ENCODE measurements around the gene RNH1. TPM values are rescaled to one million over a fixed set of nuclear protein-coding genes. Genes with fewer than 3 reads are reported as not detected.

RNH1 gene
- total RNA-seq, 1 experiment from 2014 or later = 288 TPM

DNA sequence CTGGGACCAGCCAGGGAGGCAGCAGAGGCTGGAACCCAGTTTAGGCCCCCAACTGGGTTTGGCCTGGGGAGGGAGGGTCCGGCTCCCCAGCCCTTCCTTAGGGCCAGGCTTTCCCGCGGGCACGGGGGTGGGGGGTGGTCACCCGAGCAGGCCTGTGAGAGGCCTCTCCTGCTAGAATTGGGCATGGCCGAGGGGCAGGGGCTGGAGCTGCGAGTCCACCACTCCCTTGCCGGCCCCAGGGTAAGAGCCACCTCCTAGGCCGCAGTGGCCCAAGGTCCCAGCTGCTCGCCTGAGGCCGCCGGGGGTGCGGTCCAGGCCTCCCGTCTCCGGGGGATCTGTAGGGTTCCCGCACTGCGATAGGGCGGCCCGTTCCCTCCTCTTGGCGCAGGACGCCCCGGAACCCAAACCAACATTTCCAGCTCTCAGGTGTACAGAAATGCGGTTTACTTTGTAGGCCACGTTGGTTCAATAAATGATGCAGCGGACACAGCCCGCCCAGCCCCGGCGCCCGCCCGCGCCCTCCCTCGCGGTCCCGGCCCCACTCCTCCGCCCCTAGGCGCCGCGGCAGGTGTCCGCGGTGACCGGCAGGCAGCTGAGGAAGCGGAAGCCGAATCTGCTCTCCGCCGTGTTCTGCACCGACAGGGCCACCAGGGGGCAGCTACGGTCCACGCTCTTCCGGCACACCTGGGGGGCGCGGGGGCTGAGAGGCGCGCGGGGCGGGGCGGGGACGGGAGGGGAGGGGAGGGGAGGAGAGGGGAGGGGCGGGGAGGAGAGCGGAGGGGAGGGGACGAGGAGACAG lies 47.6 kb upstream of the RNH1 start:
- no TSS peak for BruUV-seq (replicated peaks)
- Mint-ChIP-seq H3K27me3 (ENCODE audit: insufficient read depth, unreplicated experiment) (no peaks in the 10 kb centered on the region), H3K4me1 (ENCODE audit: insufficient read depth, unreplicated experiment) (peaks cover 4% of the 10 kb centered on the region), H3K27ac (ENCODE audit: low read depth, unreplicated experiment) (no peak overlapping the region), H3K4me3 (ENCODE audit: unreplicated experiment) (peak overlapping the region; percentile 36), H3K9me3 (ENCODE audit: unreplicated experiment) (no peaks in the 10 kb centered on the region), H3K36me3 (ENCODE audit: insufficient read depth, unreplicated experiment) (no peaks in the 10 kb centered on the region)
- intact Hi-C loops (cut with micrococcal nuclease) = no loop called here
- CTCF ChIA-PET = interaction anchor here (0.7 to 1.2 kb wide), 4 partner anchors 9 to 60 kb away, joined by 3 to 4 read pairs (median 4); no protein-coding TSS in a partner anchor
- TF ChIP-seq, protein P1, sequence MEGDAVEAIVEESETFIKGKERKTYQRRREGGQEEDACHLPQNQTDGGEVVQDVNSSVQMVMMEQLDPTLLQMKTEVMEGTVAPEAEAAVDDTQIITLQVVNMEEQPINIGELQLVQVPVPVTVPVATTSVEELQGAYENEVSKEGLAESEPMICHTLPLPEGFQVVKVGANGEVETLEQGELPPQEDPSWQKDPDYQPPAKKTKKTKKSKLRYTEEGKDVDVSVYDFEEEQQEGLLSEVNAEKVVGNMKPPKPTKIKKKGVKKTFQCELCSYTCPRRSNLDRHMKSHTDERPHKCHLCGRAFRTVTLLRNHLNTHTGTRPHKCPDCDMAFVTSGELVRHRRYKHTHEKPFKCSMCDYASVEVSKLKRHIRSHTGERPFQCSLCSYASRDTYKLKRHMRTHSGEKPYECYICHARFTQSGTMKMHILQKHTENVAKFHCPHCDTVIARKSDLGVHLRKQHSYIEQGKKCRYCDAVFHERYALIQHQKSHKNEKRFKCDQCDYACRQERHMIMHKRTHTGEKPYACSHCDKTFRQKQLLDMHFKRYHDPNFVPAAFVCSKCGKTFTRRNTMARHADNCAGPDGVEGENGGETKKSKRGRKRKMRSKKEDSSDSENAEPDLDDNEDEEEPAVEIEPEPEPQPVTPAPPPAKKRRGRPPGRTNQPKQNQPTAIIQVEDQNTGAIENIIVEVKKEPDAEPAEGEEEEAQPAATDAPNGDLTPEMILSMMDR (IDR thresholded peaks at IDR 0.05; ENCODE audit: unreplicated experiment) = peak; percentile 59
- POLR2A ChIA-PET = interaction anchor here (0.6 to 1.8 kb wide), 8 partner anchors 9 to 152 kb away, joined by 3 to 9 read pairs (median 4); partner anchors contain the start of gene PHRF1
- peak; percentile 64 for DNase-seq (ENCODE audit: unreplicated experiment)

DNA sequence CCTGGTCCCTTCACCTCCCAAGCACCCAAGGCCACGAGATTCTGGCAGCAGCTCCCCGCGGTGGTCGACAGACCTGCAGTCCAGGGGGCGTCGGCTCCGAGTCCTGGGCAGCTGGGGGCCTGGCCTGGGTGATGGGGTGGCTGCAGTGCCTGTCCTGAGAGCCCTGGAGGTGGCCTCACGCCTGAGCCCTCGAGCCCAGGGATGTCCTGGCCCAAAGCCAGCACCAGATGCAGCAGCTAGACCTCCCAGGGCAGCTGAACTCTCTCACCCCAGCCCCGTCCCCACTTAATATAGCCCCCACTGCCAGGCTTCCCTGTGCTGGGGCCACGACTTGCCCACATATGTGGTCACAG lies 46.9 kb upstream of the RNH1 start:
- H3K27me3 Mint-ChIP-seq (ENCODE audit: insufficient read depth, unreplicated experiment) = no peaks in the 10 kb centered on the region
- no peak for DNase-seq (ENCODE audit: unreplicated experiment)
- H3K27ac Mint-ChIP-seq (ENCODE audit: low read depth, unreplicated experiment) = no peak overlapping the region
- no peaks in the 10 kb centered on the region for H3K36me3 Mint-ChIP-seq (ENCODE audit: insufficient read depth, unreplicated experiment)
- ChIA-PET CTCF (interaction anchor here (0.6 to 0.8 kb wide), 3 partner anchors 8 to 175 kb away, joined by 3 to 4 read pairs (median 4); no protein-coding TSS in a partner anchor), POLR2A (interaction anchor here (0.6 to 1.8 kb wide), 5 partner anchors 9 to 153 kb away, joined by 3 to 9 read pairs (median 4); partner anchors contain the start of gene PHRF1)
- no peak overlapping the region for H3K4me3 Mint-ChIP-seq (ENCODE audit: unreplicated experiment)
- H3K4me1 Mint-ChIP-seq (ENCODE audit: insufficient read depth, unreplicated experiment) = peaks cover under 1% of the 10 kb centered on the region
- no peaks in the 10 kb centered on the region for H3K9me3 Mint-ChIP-seq (ENCODE audit: unreplicated experiment)
- TF ChIP-seq, protein P1 (IDR thresholded peaks at IDR 0.05; ENCODE audit: unreplicated experiment) = no peak
- intact Hi-C loops (cut with micrococcal nuclease) = no loop called here
- BruUV-seq (replicated peaks) = no TSS peak

- ChIA-PET POLR2A (interaction anchor here (0.6 to 1.4 kb wide), 3 partner anchors 8 to 154 kb away, joined by 4 read pairs; no protein-coding TSS in a partner anchor), CTCF (interaction anchor here (0.6 to 0.7 kb wide), 2 partner anchors 25 to 176 kb away, joined by 4 read pairs; no protein-coding TSS in a partner anchor)
- TF ChIP-seq, protein P1 (IDR thresholded peaks at IDR 0.05; ENCODE audit: unreplicated experiment) = no peak
- intact Hi-C loops (cut with micrococcal nuclease) = no loop called here
- H3K4me1 Mint-ChIP-seq (ENCODE audit: insufficient read depth, unreplicated experiment) = no peaks in the 10 kb centered on the region
- BruUV-seq (replicated peaks) = no TSS peak
- no peaks in the 10 kb centered on the region for H3K36me3 Mint-ChIP-seq (ENCODE audit: insufficient read depth, unreplicated experiment)
- H3K4me3 Mint-ChIP-seq (ENCODE audit: unreplicated experiment) = no peak overlapping the region
- no peak for DNase-seq (ENCODE audit: unreplicated experiment)
- H3K27me3 Mint-ChIP-seq (ENCODE audit: insufficient read depth, unreplicated experiment) = no peaks in the 10 kb centered on the region
- H3K27ac Mint-ChIP-seq (ENCODE audit: low read depth, unreplicated experiment) = no peak overlapping the region
- H3K9me3 Mint-ChIP-seq (ENCODE audit: unreplicated experiment) = no peaks in the 10 kb centered on the region
Observed at GRCh38 chr11:553083-553987, 46.3 kb upstream of the RNH1 start.

DNA sequence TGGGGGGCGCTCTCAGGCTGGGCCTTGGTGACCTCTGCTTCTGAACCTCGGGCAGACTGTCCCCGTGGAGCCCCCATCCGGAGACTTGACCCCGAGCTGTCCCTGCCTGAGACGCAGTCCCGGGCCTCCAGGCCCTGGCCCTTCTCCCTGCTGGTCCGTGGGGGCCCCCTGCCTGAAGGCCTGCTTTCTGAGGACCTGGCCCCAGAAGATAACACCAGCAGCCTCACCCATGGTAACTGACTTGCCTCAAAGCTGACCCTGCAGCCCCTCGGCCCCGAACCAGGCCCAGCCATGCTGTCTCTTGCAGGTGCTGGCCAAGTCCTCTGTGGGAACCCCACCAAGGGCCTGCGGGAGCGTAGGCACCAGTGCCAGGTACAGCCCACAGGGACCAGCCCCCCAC lies 44.6 kb upstream of the RNH1 start:
- Mint-ChIP-seq H3K27ac (ENCODE audit: low read depth, unreplicated experiment) (no peak overlapping the region), H3K4me1 (ENCODE audit: insufficient read depth, unreplicated experiment) (no peaks in the 10 kb centered on the region), H3K27me3 (ENCODE audit: insufficient read depth, unreplicated experiment) (no peaks in the 10 kb centered on the region), H3K9me3 (ENCODE audit: unreplicated experiment) (no peaks in the 10 kb centered on the region), H3K36me3 (ENCODE audit: insufficient read depth, unreplicated experiment) (no peaks in the 10 kb centered on the region), H3K4me3 (ENCODE audit: unreplicated experiment) (no peak overlapping the region)
- no peak for DNase-seq (ENCODE audit: unreplicated experiment)
- intact Hi-C loops (cut with micrococcal nuclease) = no loop called here
- POLR2A ChIA-PET = no interaction called here
- CTCF ChIA-PET = interaction anchor here (0.6 kb wide), 1 partner anchor 13 kb away, joined by 5 read pairs; no protein-coding TSS in a partner anchor
- TF ChIP-seq, protein P1 (IDR thresholded peaks at IDR 0.05; ENCODE audit: unreplicated experiment) = no peak
- BruUV-seq (replicated peaks) = no TSS peak
